HG02938 (cell line): ENCODE measurements around the gene C1orf94.
"Not testable (repeated sequence)": the region's sequence is repeated elsewhere in the genome, so short reads cannot be mapped to it uniquely, and the experiment has no call there.

Experiments used
- ATAC-seq: cut with Tn5 transposase; IDR thresholded peaks from one replicate; pipeline ENCODE4 v1.9.1; 2021; ENCODE audit warnings: mild to moderate bottlenecking, moderate library complexity; ENCODE audit not compliant: unreplicated experiment

C1orf94 gene

DNA sequence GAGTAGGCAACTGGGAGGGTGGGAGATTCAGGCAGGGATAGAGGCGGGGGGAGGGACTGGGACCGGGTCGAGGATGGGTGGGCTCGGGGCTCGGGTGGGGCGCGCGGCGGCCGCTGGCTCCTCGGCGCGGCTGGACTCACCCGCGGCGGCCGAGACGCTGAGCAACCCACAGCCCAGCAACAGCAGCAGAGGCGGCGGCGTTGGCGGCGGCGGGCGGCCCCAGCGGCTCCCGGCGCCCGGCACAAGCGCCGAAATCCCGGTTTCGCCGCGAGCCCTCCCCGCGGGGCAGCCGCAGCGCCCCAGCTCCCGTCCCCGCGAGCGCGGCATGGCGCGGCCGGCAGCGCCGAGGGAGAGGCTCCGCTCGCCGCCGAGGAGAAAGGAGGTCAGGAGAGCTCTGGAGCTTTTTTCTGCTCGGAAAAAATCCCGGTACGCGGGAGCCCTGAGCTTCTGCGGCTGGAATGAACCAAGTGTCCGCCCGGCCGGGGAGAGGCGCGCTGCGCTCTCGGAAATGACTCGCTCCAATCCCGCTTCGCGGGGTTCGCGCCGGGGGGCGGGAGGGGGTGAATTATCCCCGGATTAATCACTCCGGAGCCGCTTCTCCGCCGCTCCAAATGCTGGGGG, 11.8 kb upstream of the C1orf94 start, which contains the start of gene CSMD2:
Gene CSMD2, minus strand, starts transcription at position 460 of the 621 bp plus-strand sequence. Its CDS starts 133 bp downstream, at position 327.
- no peak for ATAC-seq

DNA sequence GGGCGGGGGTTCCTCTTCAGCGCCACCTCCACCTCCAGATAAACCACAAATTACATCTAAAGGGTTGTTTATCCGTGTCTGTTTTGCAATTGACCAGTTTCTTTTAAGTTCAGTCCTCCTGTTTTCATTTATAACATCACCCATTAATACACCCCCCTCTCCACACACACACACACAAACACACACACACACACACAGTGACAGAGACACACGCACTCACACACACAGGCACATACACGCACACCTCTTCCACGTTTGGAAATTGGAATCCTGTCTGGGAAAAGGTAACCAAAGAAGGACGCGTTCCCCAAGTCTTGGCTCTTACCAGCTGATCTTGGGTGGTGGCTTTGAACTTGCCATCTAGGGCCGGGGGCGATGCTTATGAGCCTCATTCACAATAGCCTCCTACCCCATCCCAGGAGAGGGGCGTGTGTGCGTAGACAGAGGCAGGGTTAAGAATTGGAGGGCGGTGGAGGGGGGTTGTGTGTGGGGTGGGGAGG, 11.2 kb upstream of the C1orf94 start:
- ATAC-seq: no peak

DNA sequence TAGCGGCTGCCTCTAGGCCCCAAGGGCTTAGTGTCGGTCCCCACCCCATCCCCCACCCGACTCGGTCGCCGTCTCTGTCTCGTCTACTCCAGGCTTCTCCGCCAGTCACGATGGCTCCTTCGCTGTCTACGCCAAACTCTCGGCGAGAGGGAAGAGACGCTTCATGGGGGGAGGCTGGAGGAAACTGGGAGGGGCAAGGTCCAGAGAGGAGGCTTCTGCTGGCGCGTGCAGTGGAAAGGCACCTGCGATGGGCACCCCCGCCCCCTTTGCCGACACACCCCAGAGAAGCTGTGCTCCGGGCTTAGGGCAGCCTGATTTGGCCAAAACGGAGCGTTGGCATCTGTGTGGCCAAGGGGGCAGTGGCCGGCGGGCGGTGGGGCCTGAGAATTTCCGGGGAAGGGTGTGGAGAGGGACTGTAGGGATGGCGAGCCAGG, 10.5 kb upstream of the C1orf94 start:
- ATAC-seq: no peak

DNA sequence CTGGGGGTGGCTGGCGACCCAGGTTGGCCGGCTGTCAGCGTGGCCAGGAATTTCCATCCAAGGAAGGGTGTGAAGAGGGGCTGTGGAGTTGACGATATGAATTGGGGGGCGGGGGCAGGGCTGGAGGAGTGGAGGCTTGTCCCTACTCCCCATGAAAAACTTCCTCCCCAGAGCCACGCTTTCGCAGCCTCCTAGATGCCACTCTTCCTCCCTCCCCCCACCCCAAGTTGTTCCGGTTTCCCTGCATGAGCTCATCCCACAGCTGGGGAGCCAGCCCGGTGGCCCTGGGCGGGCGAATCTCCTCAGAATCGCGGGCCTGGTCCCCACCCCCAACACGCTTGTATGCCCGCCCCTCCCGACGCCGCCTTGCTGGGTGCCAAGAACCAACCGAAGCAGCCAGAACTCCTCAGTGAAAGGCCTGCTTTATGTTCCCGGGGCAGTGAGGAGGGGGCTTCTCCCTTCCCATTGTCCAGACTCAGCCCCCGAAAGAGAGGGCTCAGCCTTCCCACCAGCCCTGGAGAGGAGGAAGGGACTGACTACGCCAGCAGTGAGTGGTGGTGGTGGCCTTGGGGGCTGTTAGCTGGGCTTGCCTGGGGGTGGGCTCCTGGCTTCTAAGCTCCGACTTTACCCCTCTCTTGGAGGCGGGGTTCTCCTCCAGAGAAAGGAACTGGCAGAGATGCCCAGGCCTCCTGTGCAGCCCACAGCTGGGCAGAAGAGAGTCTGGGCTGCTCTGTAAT, 9.9 kb upstream of the C1orf94 start:
- no peak for ATAC-seq

DNA sequence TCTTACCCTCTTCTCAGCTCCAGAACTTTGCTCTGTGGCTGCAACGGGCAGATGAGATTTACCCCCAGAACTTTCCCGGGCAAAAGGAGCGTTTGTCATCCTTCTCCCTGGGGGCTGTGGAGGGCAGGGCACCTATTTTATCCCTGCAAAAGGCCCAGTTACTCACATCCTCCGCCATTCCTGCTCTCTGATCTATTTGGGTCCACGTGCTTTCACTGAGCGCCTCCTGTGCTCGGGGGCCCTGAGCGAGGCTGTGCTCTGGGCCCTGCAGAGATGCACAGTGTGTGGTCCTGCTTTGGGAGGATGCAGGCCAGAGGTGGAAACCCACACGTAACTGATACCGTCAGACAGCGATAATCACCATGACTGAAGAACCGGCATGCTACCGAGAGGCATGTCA, 9.3 kb upstream of the C1orf94 start:
- ATAC-seq: no peak

DNA sequence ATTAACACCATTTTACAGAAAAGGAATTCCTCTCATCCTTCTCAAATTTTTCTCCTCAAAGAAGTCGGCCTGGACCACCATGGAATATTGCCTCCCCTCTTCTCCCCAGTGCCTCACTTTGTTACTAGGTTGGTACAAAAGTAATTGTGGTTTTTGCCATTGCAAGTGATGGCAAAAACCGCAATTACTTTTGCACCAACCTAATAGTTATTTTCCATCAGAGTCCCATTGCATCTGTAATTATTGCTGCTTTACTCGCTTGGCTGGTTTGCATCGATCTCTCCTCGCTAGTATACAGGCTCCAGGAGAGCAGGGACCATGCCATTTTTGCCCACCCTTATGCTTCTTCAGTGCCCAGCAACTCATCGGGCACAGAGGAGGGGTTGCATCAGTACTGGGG, 963 bp upstream of the C1orf94 start:
- no peak for ATAC-seq

DNA sequence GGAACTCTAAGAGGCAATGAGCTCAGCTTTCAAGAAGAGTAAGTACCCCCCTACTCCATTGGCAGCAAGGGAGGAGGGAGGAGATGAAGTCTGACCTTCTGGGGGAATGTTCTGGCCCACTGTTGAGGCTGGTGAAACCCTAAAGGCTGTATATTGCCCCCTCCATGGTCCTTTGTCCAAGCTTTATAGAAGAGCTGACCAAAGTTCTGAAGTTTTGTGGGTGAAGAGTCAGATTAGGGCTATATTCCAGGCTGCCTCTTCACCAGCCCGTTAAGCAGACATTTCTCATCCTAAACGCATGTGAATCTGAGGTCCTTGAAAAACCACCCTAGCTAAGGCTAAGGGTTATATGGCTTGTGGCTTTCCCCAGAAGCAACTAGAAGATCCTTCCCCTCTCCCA, 1.4 kb downstream of the C1orf94 start:
- no peak for ATAC-seq

DNA sequence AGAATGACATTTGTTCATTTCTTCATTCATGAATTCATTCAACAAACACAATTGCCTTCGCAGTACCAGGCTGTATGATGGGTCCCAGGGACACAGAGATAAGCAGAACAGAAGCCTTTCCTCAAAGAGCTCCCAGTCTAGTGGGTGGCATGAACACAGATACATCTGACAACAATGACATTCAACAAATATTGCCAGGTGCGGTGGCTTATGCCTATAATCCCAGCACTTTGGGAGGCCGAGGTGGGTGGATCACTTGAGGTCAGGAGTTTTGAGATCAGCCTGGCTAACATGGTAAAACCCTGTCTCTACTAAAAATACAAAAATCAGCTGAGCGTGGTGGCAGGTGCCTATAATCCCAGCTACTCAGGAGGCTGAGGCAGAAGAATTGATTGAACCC, 6.7 kb downstream of the C1orf94 start:
- not testable (repeated sequence) for ATAC-seq

DNA sequence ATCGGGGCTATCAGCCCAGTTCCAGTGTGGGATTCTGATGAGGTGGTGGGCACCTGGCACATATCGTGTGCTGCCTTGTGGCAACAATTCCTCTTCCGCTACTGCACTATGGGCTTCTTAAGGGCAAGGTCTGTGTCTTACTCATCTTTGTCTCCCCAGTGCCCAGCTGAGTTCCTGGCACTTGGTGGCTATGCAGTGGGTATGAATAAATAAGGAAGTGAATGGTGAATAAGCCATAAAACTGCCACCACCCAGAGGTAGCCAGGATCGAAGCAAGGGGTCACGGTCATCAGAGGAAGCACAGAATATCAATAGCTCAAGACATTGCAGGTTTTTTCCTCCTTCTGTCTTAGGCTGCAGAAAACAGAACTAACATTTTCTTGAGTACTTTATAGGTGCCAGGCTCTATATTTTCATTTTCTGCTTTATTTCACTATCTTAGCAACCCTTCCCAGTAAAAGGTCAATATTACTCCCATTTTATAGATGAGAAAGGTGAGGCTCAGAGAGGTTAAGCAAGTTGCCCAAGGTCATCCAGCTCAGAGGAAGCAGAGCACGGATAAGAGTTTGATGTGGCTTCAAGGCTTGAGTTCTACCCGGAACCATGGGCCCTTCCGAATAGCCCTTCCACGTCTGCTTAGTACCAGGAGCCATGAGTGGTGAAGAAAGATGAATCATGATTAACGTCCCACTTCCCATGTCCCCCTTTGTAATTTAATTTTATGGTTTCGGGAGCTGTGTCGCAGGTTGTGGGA, 10.2 kb downstream of the C1orf94 start:
- ATAC-seq: no peak

DNA sequence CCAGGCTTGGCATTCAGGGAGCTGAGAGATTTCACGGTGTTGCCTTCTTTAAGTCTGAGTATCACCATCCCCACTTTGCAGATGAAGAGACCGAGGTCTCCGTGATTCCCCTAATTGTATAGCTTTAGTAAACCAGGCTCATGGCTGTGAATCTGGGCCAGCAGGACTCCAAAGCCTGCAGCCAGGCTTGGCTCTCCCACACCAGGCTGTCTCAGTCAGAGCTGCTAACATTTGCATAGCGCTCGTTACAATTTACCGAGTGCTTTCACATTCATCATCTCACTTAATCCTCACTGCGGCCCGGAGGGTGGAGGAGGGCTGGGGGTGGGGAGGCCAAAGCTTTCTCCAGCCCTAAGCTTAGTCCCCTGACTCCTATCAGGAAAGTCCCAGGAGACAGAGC, 11.7 kb downstream of the C1orf94 start:
- ATAC-seq: no peak

DNA sequence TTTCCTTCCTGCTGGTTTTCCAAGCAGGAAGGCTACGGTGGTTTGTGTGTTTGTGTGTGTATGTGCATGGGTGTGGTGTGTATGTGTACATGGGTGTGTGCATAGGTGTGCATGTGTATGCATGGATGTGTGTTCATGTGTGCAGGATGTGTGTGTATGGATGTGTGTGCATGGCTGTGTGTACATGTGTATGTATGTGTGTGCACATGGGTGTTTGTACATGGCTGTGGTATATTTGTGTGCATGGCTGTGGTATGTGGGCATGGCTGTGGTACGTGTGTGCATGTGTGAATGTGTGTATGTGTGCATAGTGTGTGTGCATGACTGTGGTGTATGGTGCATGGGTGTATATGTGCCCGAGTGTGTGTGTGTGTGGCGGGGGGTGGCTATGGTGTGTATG, 12.3 kb downstream of the C1orf94 start:
- no peak for ATAC-seq

DNA sequence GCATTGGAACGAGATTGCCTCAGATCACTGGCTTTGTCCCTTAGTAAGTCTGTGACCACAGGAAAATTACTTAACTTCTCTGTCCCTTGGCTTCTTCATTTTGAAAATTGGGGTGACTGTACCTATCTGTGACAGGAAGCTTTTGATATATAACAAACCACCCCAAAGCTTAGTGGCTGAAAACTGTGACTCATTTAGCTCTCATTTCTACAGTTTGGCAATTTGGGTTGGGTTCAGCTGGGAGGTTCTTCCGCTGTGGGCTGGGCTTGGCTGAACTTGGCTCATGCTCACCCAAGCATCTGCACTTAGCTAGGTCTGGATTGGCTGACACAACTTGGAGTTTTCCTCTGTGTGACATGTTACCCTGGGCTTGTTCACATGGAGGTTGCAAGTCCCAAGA, 14.0 kb downstream of the C1orf94 start:
- no peak for ATAC-seq

DNA sequence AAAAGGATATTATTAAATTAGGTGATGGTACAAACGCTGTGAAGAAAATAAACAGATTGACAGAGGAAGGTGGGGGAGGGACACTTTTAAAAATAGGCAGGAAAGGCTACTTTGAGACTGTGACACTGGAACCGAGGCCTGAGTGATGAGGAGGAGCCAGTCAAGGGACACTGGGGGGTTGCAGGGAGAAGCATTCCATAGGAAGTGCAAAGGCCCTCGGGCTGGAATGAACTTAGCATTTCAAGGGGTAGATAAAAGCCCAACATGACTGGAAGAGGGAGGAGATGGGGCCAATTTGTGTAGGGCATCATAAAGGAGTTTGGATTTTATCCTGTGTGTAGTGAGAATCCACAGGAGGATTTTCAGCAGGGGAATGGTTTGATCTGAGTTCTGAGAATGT, 15.9 kb downstream of the C1orf94 start:
- ATAC-seq: no peak

DNA sequence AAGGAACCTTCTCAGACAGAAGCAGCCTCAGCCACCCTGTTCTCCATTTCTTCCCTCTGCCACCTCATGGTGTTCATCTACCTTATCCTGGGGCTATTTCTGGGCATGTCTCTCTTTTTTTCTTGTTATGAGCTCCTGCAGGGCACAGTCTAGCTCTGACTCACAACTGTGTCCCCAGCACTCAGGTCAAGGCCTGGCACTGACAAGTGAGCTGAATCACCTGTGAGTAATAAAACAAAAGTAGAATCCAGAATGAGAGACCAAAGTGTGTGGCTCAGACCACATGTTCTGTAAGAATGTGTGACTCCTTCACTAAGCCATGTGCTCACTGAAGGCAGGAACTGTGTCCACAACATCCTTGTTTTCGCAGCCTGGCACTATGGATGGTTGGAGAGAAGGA, 23.2 kb downstream of the C1orf94 start:
- ATAC-seq: no peak

DNA sequence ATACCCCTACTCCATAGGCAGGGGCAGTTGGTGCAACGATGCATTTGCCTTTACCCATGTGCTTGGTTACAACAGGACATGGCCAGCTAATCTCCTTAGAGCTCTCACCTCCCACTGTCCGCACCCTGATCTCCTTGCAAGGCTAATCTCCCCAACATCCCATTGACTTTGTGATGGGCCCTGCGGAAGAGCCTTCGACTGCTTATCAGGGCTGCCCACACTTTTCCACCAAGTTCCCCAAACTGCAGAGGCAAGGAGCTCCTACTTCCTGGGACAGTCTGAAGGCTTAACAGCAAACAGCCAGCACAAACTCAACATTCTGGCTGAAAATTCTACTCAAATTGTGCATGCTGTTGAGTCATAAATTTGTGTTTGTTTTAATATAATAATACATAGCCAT, 36.0 kb downstream of the C1orf94 start:
- ATAC-seq: no peak

DNA sequence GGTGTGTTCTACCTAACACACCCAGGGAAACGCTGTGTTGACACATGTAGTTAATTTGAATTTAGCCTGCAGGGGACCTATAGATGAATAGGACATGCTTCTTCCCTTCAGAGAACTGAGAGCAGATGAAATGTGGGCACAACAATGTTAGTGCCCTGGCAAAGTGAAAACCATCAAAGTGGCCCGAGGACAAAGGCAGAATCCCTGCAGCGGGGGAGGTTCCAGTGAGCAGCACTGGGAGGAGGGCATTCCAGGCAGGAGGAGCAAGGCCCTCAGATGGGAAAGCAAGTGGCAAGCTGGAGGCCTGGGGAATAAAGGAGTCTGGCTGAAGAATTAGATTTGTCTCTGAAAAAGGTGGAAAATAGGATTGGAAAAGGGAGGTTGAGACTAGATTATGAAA, 37.2 kb downstream of the C1orf94 start:
- ATAC-seq: no peak

DNA sequence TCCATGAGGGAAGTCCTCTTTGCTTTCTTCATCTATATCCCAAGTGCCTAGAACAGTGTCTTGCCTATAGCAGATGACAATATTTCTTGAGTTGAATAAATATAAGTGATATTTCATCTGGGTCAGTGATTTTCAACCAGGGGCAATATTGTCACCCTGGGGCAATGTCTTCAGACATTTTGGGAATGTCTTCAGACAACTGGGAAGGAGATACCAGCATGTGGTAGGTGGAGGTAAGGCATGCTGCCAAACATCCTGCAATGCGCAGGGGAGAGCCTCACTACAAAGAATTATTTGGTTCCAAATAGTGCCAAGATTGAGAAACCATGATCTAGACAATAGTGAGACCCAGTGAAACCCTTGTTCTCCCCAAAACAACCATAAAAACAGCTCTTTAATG, 54.7 kb downstream of the C1orf94 start:
- no peak for ATAC-seq

DNA sequence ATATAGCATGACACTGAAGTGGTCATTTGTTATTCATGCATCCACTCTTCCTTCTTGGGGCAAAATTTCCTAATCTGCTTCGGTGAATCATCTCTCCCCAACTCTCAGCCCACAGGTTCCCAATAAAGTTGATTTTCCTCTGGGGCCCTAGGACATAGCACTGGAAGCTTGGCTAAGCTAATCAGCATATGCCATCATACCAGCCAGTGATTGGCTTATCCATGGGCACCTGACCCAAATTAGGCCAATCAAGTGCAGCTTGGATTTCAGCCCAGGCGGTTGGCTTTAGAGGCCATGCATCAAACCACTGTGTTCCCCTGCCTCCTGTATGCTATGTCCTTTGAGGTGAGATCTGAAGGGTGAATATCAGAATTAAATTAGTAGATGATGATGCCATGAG, 58.9 kb downstream of the C1orf94 start:
- no peak for ATAC-seq

DNA sequence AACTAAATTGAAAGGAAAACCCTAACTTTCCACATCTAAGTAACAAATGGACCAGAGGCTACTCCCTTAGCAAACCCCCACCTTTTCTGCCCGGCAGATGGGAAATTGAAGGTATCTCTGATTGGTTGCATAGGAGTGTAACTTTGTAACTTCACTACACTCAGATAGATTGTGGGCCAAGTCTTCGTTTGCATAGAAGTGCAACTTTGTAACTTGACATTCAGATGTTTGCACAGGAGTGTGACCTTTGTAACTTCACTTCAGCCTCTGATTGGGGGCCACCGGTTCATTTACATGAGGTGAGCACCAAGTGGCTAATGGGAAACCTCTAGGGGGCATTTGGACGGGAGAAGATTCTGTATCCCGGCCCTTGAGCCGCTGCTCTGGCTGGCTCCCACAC, 59.4 kb downstream of the C1orf94 start:
- ATAC-seq: no peak

DNA sequence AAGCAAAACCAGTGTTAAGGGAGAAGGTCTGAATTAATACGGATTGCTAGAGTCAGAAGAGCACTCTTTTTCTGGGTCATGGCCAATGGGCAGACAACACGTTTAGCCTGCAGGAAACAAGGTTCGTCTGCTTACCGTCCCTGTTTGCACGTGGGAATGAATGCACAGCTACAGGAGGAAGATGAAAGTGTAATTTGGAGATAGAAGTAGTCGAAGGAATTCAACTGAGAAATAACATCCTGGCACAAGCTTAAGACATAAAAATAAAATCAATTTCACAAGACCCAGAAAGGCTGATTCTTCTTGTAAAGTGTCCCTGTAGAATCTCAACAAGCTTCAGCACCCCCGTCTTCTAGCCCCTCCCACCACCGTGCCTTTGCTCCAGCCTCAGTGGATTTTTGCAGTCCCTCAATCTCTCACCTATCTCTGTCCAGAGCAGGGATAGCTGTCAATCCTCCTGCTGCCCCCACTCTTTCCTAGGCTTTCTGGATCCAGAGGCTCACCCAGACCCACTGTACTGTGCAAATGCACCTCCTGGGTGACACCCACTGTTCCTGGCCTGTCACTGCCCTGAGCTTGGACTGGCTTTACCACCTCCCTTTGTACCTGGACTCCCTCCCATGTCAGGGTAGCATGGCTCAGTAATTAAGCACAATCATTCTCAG, 60.6 kb downstream of the C1orf94 start:
- no peak for ATAC-seq

DNA sequence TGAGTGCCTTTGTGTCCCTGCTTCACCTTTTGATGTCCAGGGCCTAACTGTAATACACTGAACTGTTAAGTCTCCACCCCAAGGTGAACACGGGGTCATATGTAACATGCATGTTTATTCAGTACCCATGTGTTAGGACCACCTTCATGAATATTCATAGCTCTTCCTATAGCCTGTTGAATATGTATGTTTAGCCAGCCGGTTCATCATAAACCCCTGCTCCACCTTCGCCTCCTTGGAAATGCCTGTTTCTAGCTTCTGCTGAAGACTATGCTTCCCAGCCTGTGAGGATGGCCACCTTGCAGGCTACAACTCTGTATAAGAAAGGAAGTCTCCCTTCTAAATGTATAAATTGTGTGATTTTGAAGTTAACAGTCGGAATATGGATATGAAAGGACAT, 69.3 kb downstream of the C1orf94 start:
- no peak for ATAC-seq
